HCT116 (cell line): Measurements from ENCODE around the gene ANKRA2. TPM values are rescaled to one million over a fixed set of nuclear protein-coding genes. Genes with fewer than 3 reads are reported as not detected.

ENCODE experiments used
- ATAC-seq: fragments of 200-7000 bp; cut with Tn5 transposase; 2 replicates; pipeline ENCODE4 v1.9.1; 2020; ENCODE audit warnings: mild to moderate bottlenecking, moderate library complexity
- BruUV-seq: library from RNA; stranded (reverse); fragments of 400-500 nt; replicated peaks from 2 replicates; lab custom pipeline; 2021; lab: Mats Ljungman, UMichigan
- CTCF ChIA-PET: fragments of 300-600 bp; sonication (Branson Sonifier 250); formaldehyde crosslinking; loops from one replicate; lab custom pipeline; 2021; ENCODE audit warnings: antibody characterized with exemption; lab: Charles Lee
- POLR2A ChIA-PET: fragments of 300-600, 350-600 bp; sonication (Branson Sonifier 250); formaldehyde crosslinking; loops from one replicate; lab custom pipeline; 2021; ENCODE audit warnings: antibody characterized with exemption; lab: Charles Lee
- RAD21 ChIA-PET, 2 experiments: fragments of 300-600 bp; sonication (Branson Sonifier 250); formaldehyde crosslinking; loops; one replicate each; lab custom pipeline; 2023; ENCODE audit warnings: low total read pairs in 2 of 2; ENCODE audit not compliant: uncharacterized antibody in 2 of 2, unreplicated experiment in 2 of 2, low non-redundant PET in 1 of 2; lab: Charles Lee
- DNase-seq: peaks from one replicate; pipeline ENCODE4 v3.0.0-alpha.2; 2010; ENCODE audit warnings: low read depth, low spot score
- H2AFZ ChIP-seq: fragments of 200-600 bp; shearing (Covaris generic), sonication (generic); 2 replicates; pipeline ENCODE4 v1.6.1; 2017; ENCODE audit warnings: low read depth, mixed run types, mixed read lengths, antibody characterized with exemption, low read length; ENCODE audit not compliant: poor library complexity, severe bottlenecking
- H3K27ac ChIP-seq: 2 replicates; pipeline ENCODE4 v1.5.1; 2012; ENCODE audit warnings: low read depth, low read length
- H3K27me3 ChIP-seq: fragments of 200-600 bp; sonication (generic); 2 replicates; pipeline ENCODE4 v1.6.1; 2016; ENCODE audit warnings: mixed run types, low read length, mixed read lengths; ENCODE audit not compliant: insufficient read depth
- H3K36me3 ChIP-seq, 2 experiments: fragments of 200-500 bp in 1 of 2; fragments of 200-600 bp in 1 of 2; sonication (Bioruptor generic) in 1 of 2; sonication (generic) in 1 of 2; 2 replicates each; pipeline versions ENCODE4 v1.5.1 to v1.6.1; 2014 to 2016; ENCODE audit warnings: low read length in 2 of 2, inconsistent platforms in 1 of 2, mixed read lengths in 1 of 2, mixed run types in 1 of 2; ENCODE audit not compliant: insufficient read depth in 2 of 2, control insufficient read depth in 1 of 2
- H3K4me1 ChIP-seq, 2 experiments: fragments of 200-600 bp in 1 of 2; sonication (generic) in 1 of 2; 2 replicates each; pipeline versions ENCODE4 v1.5.1 to v1.6.1; 2012 to 2017; ENCODE audit warnings: low read length in 2 of 2, inconsistent platforms in 1 of 2, mild to moderate bottlenecking in 1 of 2, mixed read lengths in 1 of 2, mixed run types in 1 of 2, moderate library complexity in 1 of 2; ENCODE audit not compliant: insufficient read depth in 2 of 2, control insufficient read depth in 1 of 2
- H3K4me2 ChIP-seq: fragments of 200-600 bp; sonication (generic); 2 replicates; pipeline ENCODE4 v1.6.1; 2017; ENCODE audit warnings: mixed run types, low read length, mixed read lengths
- H3K4me3 ChIP-seq, 2 experiments: fragments of 200-600 bp in 1 of 2; sonication (generic) in 1 of 2; replicated peaks in 1 of 2; 2 replicates each; pipeline ENCODE4 v1.5.1; 2011 to 2016; ENCODE audit warnings: low read length in 2 of 2, control low read depth in 1 of 2, low read depth in 1 of 2, mild to moderate bottlenecking in 1 of 2, mixed read lengths in 1 of 2, mixed run types in 1 of 2
- H3K79me2 ChIP-seq: fragments of 200-600 bp; sonication (generic); 2 replicates; pipeline ENCODE4 v1.6.1; 2017; ENCODE audit warnings: mild to moderate bottlenecking, mixed run types, low read length, moderate library complexity, mixed read lengths; ENCODE audit not compliant: insufficient read depth
- H3K9ac ChIP-seq: fragments of 200-600 bp; sonication (generic); 2 replicates; pipeline ENCODE4 v1.6.1; 2016; ENCODE audit warnings: low read length, mixed read lengths
- H3K9me2 ChIP-seq: fragments of 200-600 bp; sonication (generic), shearing (Covaris generic); 2 replicates; pipeline ENCODE4 v1.6.1; 2017; ENCODE audit warnings: mixed run types, mild to moderate bottlenecking, moderate library complexity; ENCODE audit not compliant: insufficient read depth
- H3K9me3 ChIP-seq, 2 experiments: fragments of 200-500 bp in 1 of 2; fragments of 200-600 bp in 1 of 2; sonication (Bioruptor generic) in 1 of 2; sonication (generic) in 1 of 2; 2 replicates each; pipeline ENCODE4 v1.6.1; 2014 to 2017; ENCODE audit warnings: low read length in 2 of 2, mixed read lengths in 2 of 2, inconsistent platforms in 1 of 2, low read depth in 1 of 2, mild to moderate bottlenecking in 1 of 2, mixed run types in 1 of 2, moderate library complexity in 1 of 2; ENCODE audit not compliant: control insufficient read depth in 1 of 2, insufficient read depth in 1 of 2
- H4K20me1 ChIP-seq: fragments of 200-600 bp; sonication (generic), shearing (Covaris generic); 2 replicates; pipeline ENCODE4 v1.6.1; 2017; ENCODE audit warnings: mixed run types, mild to moderate bottlenecking, moderate library complexity; ENCODE audit not compliant: insufficient read depth
- CBX3 ChIP-seq: IDR thresholded peaks from 2 replicates; pipeline ENCODE4 v1.6.1; 2012; ENCODE audit warnings: low read depth
- CEBPB ChIP-seq: IDR thresholded peaks from 2 replicates; pipeline ENCODE4 v1.6.1; 2012; ENCODE audit warnings: low read depth
- ELF1 ChIP-seq: IDR thresholded peaks from 2 replicates; pipeline ENCODE4 v1.6.1; 2012; ENCODE audit warnings: low read depth, borderline replicate concordance
- FOSL1 ChIP-seq: IDR thresholded peaks from 2 replicates; pipeline ENCODE4 v1.6.1; 2012; ENCODE audit warnings: low read depth
- POLR2A ChIP-seq: IDR thresholded peaks from 2 replicates; pipeline ENCODE4 v1.7.0; 2011; ENCODE audit warnings: borderline replicate concordance; ENCODE audit not compliant: insufficient read depth, insufficient read length; ENCODE audit errors: extremely low read depth
- RAD21 ChIP-seq: IDR thresholded peaks from 2 replicates; pipeline ENCODE4 v1.6.1; 2012; ENCODE audit warnings: low read depth, mild to moderate bottlenecking
- SP1 ChIP-seq: IDR thresholded peaks from 2 replicates; pipeline ENCODE4 v1.6.1; 2012; ENCODE audit warnings: low read depth
- YY1 ChIP-seq: IDR thresholded peaks from 2 replicates; pipeline ENCODE4 v1.6.1; 2011; ENCODE audit warnings: low read length, low read depth, moderate library complexity, mild to moderate bottlenecking; ENCODE audit not compliant: insufficient replicate concordance; ENCODE audit errors: extremely low read depth
- ZFX ChIP-seq: fragments of 450-650 bp; IDR thresholded peaks from 2 replicates; pipeline ENCODE4 v1.6.1; 2017
- ZNF274 ChIP-seq: fragments of 200-500 bp; sonication (Bioruptor generic); IDR thresholded peaks from 2 replicates; pipeline ENCODE4 v1.6.1; 2014; ENCODE audit warnings: mild to moderate bottlenecking, low read depth, low read length, inconsistent platforms
- intact Hi-C: fragments of 100-400 bp; cut with micrococcal nuclease; formaldehyde crosslinking; loops from 2 replicates; pipeline ENCODE4 v1.10.0; 2022
- total RNA-seq: library from RNA; stranded (reverse); gene quantifications from one replicate; pipeline ENCODE4 v1.2.1, GENCODE V29; 2021; ENCODE audit not compliant: unreplicated experiment
- TF ChIP-seq, protein P1 (sequence below), 3 experiments: fragments of 200-600 bp in 1 of 3; sonication (generic) in 1 of 3; IDR thresholded peaks in 2 of 3; conservative IDR thresholded peaks in 1 of 3; 2 replicates each; pipeline ENCODE4 v1.5.1; 2012 to 2017; ENCODE audit warnings: low read depth in 2 of 3, low read length in 2 of 3, antibody characterized with exemption in 1 of 3, borderline replicate concordance in 1 of 3, control low read depth in 1 of 3, mild to moderate bottlenecking in 1 of 3, mixed read lengths in 1 of 3, mixed run types in 1 of 3, moderate library complexity in 1 of 3; ENCODE audit not compliant: insufficient read depth in 1 of 3
- TF ChIP-seq, protein P2 (sequence below): IDR thresholded peaks from 2 replicates; pipeline ENCODE4 v1.6.1; 2012; ENCODE audit warnings: low read depth
- TF ChIP-seq, protein P3 (sequence below): IDR thresholded peaks from 2 replicates; pipeline ENCODE4 v1.6.1; 2012
- TF ChIP-seq, protein P4 (sequence below): IDR thresholded peaks from 2 replicates; pipeline ENCODE4 v1.6.1; 2012

Gene ANKRA2
- total RNA-seq, 1 experiment from 2014 or later: 17.0 TPM

DNA sequence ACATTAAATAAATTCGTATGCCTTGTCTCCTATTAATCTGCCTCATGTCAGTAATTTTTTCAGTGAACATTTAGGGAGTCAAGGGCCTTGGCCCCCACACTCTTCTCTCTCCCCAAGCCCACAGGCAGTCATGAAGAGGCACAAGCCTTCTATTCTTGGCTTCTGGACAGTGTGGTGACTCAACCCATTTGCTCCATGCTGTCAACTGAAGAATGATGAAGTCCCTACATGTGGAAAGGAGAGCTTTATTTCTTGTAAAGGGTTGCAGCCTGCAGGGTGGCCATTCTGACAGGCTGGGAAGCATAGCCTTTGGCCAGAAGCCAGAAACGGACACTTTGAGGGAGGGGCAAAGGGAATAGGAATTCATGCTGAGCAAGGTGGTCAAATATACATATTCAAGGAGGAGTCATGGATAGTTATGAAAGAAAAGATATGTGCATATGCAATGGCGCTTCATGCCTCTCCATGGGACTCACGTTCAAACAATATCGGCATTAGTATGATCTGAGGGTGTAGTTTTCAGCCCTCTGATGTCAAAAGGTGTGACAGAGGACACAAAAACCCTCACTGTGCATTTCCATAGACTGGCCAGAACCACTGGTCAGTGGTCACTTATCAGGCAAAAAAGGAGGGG is 31.3 kb downstream of the ANKRA2 start:
- no peaks in the 10 kb centered on the region for H3K27me3 ChIP-seq
- H3K4me2 ChIP-seq: no peak overlapping the region
- no peaks in the 10 kb centered on the region for H3K36me3 ChIP-seq
- ChIA-PET POLR2A (no interaction called here), CTCF (no interaction called here), RAD21 (no interaction called here)
- intact Hi-C loops: loop anchor here (10.0 kb wide), 2 partner anchors 609 to 1759 kb away; no protein-coding TSS in a partner anchor
- no peak overlapping the region for H3K9ac ChIP-seq
- BruUV-seq: no TSS peak
- H3K4me3 ChIP-seq: no peak overlapping the region
- H2AFZ ChIP-seq: no peak overlapping the region
- no peaks in the 10 kb centered on the region for H4K20me1 ChIP-seq
- H3K79me2 ChIP-seq: no peaks in the 10 kb centered on the region
- H3K9me2 ChIP-seq: no peaks in the 10 kb centered on the region
- peaks cover 3 to 4% of the 10 kb centered on the region in 2 experiments; a peak in 1 of 4 replicates for H3K9me3 ChIP-seq
- H3K4me1 ChIP-seq: 0 out of 4 replicates have a peak, but pooled peaks cover 0 to 3% of the 10 kb centered on the region in 2 experiments
- TF ChIP-seq, protein P1, sequence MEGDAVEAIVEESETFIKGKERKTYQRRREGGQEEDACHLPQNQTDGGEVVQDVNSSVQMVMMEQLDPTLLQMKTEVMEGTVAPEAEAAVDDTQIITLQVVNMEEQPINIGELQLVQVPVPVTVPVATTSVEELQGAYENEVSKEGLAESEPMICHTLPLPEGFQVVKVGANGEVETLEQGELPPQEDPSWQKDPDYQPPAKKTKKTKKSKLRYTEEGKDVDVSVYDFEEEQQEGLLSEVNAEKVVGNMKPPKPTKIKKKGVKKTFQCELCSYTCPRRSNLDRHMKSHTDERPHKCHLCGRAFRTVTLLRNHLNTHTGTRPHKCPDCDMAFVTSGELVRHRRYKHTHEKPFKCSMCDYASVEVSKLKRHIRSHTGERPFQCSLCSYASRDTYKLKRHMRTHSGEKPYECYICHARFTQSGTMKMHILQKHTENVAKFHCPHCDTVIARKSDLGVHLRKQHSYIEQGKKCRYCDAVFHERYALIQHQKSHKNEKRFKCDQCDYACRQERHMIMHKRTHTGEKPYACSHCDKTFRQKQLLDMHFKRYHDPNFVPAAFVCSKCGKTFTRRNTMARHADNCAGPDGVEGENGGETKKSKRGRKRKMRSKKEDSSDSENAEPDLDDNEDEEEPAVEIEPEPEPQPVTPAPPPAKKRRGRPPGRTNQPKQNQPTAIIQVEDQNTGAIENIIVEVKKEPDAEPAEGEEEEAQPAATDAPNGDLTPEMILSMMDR (IDR thresholded peaks at IDR 0.05 in 2 of 3, conservative IDR thresholded peaks at IDR 0.05 in 1 of 3; ENCODE audit: borderline replicate concordance in 1 of 3, insufficient read depth in 1 of 3, low read depth in 2 of 3, low read length in 2 of 3): no peak
- TF ChIP-seq POLR2A (no peak), ZFX (no peak), CEBPB (no peak)
- ATAC-seq (no peak), DNase-seq (no peak)
- H3K27ac ChIP-seq: no peak overlapping the region

DNA sequence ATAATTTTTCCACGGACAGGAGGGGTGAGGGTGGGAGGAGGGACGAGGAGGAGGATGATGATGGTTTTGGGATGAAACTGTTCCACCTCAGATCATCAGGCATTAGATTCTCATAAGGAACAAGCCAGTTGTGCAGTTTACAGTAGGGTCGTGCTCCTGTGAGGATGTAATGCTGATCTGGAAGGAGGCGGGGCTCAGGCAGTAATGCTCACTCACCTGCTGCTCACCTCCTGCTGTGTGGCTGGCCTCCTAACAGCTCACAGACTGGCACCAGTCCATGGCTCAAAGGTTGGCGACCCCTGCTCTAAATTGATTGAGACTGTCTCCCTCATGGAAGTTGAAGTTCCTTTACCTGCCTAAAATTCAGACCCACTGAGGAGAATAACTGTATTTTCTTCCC is 33.2 kb downstream of the ANKRA2 start:
- CTCF ChIA-PET: no interaction called here
- no TSS peak for BruUV-seq
- Histone ChIP-seq H4K20me1 (no peaks in the 10 kb centered on the region), H3K9ac (no peak overlapping the region), H3K36me3 (no peaks in the 10 kb centered on the region), H3K4me2 (no peak overlapping the region), H3K79me2 (no peaks in the 10 kb centered on the region), H3K4me3 (no peak overlapping the region), H3K4me1 (0 out of 4 replicates have a peak, but pooled peaks cover 0 to 3% of the 10 kb centered on the region in 2 experiments), H3K9me3 (peaks cover 3 to 4% of the 10 kb centered on the region in 2 experiments; a peak in 1 of 4 replicates), H2AFZ (no peak overlapping the region), H3K27me3 (no peaks in the 10 kb centered on the region), H3K9me2 (no peaks in the 10 kb centered on the region), H3K27ac (no peak overlapping the region)
- intact Hi-C loops: loop anchor here (10.0 kb wide), 2 partner anchors 607 to 1757 kb away; no protein-coding TSS in a partner anchor
- RAD21 ChIA-PET: no interaction called here
- ATAC-seq (no peak), DNase-seq (no peak)
- POLR2A ChIA-PET: no interaction called here
- TF ChIP-seq ZNF274 (no peak), FOSL1 (no peak), CBX3 (no peak), CEBPB (no peak), YY1 (no peak), SP1 (no peak), POLR2A (no peak), RAD21 (no peak), ELF1 (no peak), ZFX (no peak)
- TF ChIP-seq, protein P2, sequence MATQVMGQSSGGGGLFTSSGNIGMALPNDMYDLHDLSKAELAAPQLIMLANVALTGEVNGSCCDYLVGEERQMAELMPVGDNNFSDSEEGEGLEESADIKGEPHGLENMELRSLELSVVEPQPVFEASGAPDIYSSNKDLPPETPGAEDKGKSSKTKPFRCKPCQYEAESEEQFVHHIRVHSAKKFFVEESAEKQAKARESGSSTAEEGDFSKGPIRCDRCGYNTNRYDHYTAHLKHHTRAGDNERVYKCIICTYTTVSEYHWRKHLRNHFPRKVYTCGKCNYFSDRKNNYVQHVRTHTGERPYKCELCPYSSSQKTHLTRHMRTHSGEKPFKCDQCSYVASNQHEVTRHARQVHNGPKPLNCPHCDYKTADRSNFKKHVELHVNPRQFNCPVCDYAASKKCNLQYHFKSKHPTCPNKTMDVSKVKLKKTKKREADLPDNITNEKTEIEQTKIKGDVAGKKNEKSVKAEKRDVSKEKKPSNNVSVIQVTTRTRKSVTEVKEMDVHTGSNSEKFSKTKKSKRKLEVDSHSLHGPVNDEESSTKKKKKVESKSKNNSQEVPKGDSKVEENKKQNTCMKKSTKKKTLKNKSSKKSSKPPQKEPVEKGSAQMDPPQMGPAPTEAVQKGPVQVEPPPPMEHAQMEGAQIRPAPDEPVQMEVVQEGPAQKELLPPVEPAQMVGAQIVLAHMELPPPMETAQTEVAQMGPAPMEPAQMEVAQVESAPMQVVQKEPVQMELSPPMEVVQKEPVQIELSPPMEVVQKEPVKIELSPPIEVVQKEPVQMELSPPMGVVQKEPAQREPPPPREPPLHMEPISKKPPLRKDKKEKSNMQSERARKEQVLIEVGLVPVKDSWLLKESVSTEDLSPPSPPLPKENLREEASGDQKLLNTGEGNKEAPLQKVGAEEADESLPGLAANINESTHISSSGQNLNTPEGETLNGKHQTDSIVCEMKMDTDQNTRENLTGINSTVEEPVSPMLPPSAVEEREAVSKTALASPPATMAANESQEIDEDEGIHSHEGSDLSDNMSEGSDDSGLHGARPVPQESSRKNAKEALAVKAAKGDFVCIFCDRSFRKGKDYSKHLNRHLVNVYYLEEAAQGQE: no peak
- TF ChIP-seq, protein P3, sequence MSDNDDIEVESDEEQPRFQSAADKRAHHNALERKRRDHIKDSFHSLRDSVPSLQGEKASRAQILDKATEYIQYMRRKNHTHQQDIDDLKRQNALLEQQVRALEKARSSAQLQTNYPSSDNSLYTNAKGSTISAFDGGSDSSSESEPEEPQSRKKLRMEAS: no peak
- TF ChIP-seq, protein P4, sequence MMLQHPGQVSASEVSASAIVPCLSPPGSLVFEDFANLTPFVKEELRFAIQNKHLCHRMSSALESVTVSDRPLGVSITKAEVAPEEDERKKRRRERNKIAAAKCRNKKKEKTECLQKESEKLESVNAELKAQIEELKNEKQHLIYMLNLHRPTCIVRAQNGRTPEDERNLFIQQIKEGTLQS: no peak
